Omental fat pad (tissue), 4 donors: ENCODE measurements around the gene C6orf120. TPM values are rescaled to one million over a fixed set of nuclear protein-coding genes. Genes with fewer than 3 reads are reported as not detected.

Experiments
- ATAC-seq: fragments of 150-250 bp; one replicate; pipeline ENCODE4 v1.9.1; 2016; ENCODE audit warnings: mild to moderate bottlenecking, moderate library complexity; ENCODE audit not compliant: low FRiP score
- DNase-seq: peaks from one replicate; pipeline ENCODE4 v3.0.0-alpha.2; 2019; ENCODE audit warnings: low spot score
- CTCF ChIP-seq, 3 donors: fragments of 450-650 bp; IDR thresholded peaks; one replicate each; pipeline ENCODE4 v1.5.1; 2016 to 2017; ENCODE audit warnings: antibody characterized with exemption in 3 of 3, mild to moderate bottlenecking in 3 of 3, moderate library complexity in 2 of 3
- total RNA-seq, 4 donors: library from RNA; depleted of rRNA; stranded (reverse); fragments of >200 nt; gene quantifications; one replicate each; pipeline ENCODE4 v1.1.0, GENCODE V29; 2016

C6orf120 gene
- 10 to 100 TPM; 41.2 to 45.0 (median 43.0) TPM for total RNA-seq

DNA sequence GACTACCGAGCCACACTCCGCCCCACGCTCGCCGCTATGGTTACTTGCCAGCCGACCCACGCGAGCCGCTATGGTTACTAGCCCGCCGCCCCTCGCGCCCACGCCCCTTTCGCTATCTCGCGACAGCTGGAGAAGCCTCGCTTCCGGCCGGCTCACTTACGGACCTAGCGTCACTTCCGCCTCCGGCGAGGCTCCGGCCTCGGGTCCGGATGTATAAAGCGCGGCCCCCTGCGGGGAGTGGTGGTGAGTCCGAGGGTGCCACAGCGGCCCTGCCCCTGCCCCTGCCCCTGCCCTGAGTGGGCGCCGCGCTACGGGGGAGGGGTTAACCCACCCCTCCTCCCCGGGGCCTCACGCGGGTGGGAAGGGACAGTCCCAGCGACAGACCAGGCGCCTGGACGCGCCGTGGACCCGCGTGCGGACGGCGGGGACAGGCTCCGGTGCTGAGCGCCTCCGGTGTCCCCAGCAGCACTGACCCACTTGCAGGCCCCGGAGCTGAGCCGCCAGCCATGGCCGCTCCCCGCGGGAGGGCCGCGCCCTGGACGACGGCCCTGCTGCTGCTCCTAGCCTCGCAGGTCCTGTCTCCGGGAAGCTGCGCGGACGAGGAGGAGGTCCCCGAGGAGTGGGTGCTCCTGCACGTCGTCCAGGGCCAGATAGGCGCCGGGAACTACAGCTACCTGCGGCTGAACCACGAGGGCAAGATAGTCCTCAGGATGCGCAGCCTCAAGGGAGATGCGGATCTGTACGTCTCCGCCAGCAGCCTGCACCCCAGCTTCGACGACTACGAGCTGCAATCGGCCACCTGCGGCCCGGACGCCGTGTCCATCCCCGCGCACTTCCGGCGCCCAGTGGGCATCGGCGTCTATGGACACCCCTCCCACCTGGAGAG lies at the start of gene C6orf120, which contains the start of gene WDR27:
TSS of gene C6orf120 (plus strand) at position 173 of the 886 bp plus-strand sequence. CDS start at position 507, 334 bp downstream.
TSS of gene WDR27 (minus strand) at position 76 of the 886 bp plus-strand sequence. CDS start 13,024 bp downstream, outside the sequence.
- no peak for TF ChIP-seq CTCF (IDR thresholded peaks at IDR 0.05)
- DNase-seq (peak; percentile 91), ATAC-seq (peak; percentile 97)

DNA sequence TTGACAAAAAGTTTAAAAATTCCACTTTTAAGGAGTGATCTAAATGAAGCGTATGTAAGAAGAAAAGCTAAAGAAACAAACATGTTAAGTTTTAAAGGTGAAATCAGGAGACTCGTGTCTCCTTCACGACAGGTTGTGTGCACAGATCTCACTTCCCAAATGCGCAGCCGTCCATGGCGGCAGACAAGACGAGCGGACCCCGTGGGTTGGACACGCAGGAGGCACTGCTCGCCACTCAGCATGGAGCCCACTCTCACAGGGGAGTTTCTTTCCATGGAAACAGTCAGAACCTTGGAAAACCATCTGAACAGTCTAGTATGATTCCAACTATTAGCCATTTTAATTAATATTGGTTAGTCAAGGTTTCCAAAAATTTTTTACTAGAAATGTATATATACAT lies 49.0 kb upstream of the C6orf120 start:
- no peak for DNase-seq
- no peak for ATAC-seq
- no peak for TF ChIP-seq CTCF (IDR thresholded peaks at IDR 0.05)

DNA sequence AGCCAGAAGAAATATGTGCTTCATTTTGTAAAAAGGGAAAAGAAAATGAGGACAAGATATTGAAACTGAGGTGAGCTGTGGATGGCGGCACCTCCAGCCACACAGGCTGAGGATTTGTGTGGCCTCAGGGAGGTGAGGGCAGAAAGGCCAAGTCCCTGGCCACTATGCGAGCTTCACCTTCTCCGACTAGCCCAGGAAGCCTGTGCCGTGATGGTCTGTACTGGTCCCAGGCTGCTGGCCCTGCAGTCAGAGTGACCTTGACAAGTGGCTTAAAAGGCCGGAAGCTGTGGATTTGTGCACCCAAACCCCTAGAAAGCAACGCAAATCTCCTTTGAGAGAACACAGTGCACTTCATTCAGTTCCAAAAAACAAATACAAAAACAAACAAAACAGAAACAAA lies 48.2 kb upstream of the C6orf120 start:
- DNase-seq (no peak), ATAC-seq (no peak)
- no peak for TF ChIP-seq CTCF (IDR thresholded peaks at IDR 0.05)

GRCh38 chr6:169654598-169655391 lies 47.1 kb upstream of the C6orf120 start:
- no peak for DNase-seq
- ATAC-seq, result peak; percentile 93
- TF ChIP-seq CTCF (IDR thresholded peaks at IDR 0.05), result no peak

DNA sequence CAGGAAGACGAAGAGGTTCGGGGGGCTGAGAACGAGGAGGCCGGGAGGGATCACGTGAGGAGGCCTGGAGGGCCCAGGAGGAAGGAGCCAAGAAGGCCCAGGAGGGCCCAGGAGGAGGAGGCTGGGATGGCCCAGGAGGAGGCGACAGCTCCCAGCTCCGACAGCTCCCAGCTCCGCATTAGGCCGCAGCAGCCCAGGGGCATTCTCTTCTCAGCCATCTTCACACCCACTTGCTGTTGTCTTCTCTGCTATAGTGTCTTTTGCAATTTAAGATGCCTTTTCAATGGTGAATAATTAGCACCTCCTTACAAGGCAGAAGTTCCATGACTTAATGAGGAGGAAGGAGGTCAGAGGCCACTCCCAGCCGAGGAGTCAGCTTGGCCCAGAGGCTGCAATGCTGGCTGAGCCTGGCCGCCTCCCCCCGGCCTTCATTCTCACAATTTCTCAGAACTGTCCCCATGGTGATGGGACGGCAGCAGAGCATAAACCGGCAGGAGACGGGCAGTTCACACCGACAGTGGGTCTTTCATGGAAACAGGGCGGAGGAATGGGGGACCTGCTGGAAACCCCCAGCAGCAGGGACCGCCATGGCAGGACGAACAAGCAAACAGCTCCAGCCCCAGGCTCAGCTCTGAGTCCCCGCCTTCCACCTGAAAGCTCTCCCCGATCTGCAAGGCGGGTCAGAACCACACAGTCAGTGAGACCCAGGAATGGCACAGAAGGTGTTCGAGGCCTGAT lies 45.2 kb upstream of the C6orf120 start:
- no peak for TF ChIP-seq CTCF (IDR thresholded peaks at IDR 0.05)
- DNase-seq (no peak), ATAC-seq (no peak)

- ATAC-seq (no peak), DNase-seq (no peak)
- TF ChIP-seq CTCF (IDR thresholded peaks at IDR 0.05), result no peak
Observed at GRCh38 chr6:169657284-169657610, 44.7 kb upstream of the C6orf120 start.
